ENCODE data around the gene DUXB.

Gene DUXB

GRCh38 chr16:75733305-75734211, 32.3 kb upstream of the DUXB start:
- ChIA-PET POLR2A (interaction anchor here (1.0 kb wide), 1 partner anchor 86 kb away, joined by 3 read pairs; the partner anchor contains the start of genes KARS1 and TERF2IP), CTCF (interaction anchor here (1.2 kb wide), 1 partner anchor 15 kb away, joined by 3 read pairs; no protein-coding TSS in a partner anchor)
- no peak for TF ChIP-seq CTCF (IDR thresholded peaks at IDR 0.05; ENCODE audit: insufficient read depth, low read length, missing control alignments)
- DNase-seq (ENCODE audit: low read depth, low spot score), result peak; percentile 54
- no peak overlapping the region for H3K4me3 ChIP-seq (ENCODE audit: low read depth, low read length)

GRCh38 chr16:75732871-75733270, 31.6 kb upstream of the DUXB start:
- CTCF ChIA-PET, result interaction anchor here (1.2 kb wide), 1 partner anchor 16 kb away, joined by 3 read pairs; no protein-coding TSS in a partner anchor
- DNase-seq (ENCODE audit: low read depth, low spot score), result no peak
- POLR2A ChIA-PET, result interaction anchor here (1.0 kb wide), 1 partner anchor 86 kb away, joined by 3 read pairs; the partner anchor contains the start of genes KARS1 and TERF2IP
- H3K4me3 ChIP-seq (ENCODE audit: low read depth, low read length), result no peak overlapping the region
- no peak for TF ChIP-seq CTCF (IDR thresholded peaks at IDR 0.05; ENCODE audit: insufficient read depth, low read length, missing control alignments)

- ChIA-PET CTCF (no interaction called here), POLR2A (no interaction called here)
- no peak overlapping the region for H3K4me3 ChIP-seq (ENCODE audit: low read depth, low read length)
- no peak for TF ChIP-seq CTCF (IDR thresholded peaks at IDR 0.05; ENCODE audit: insufficient read depth, low read length, missing control alignments)
- DNase-seq (ENCODE audit: low read depth, low spot score), result no peak
Measured at GRCh38 chr16:75727221-75727620, 26.0 kb upstream of the DUXB start.

- TF ChIP-seq CTCF (IDR thresholded peaks at IDR 0.05; ENCODE audit: insufficient read depth, low read length, missing control alignments), result no peak
- ChIA-PET POLR2A (no interaction called here), CTCF (no interaction called here)
- no peak within 1 kb of the TSS for H3K4me3 ChIP-seq (ENCODE audit: low read depth, low read length)
- DNase-seq (ENCODE audit: low read depth, low spot score), result no peak
Measured at GRCh38 chr16:75726390-75726789, 25.1 kb upstream of the DUXB start, which contains the start of gene CPHXL. Gene CPHXL, minus strand, starts transcription at chr16:75726490. Its CDS starts 48 bp downstream, at chr16:75726442.

- CTCF ChIA-PET, result no interaction called here
- H3K4me3 ChIP-seq (ENCODE audit: low read depth, low read length), result no peak overlapping the region
- DNase-seq (ENCODE audit: low read depth, low spot score), result no peak
- TF ChIP-seq CTCF (IDR thresholded peaks at IDR 0.05; ENCODE audit: insufficient read depth, low read length, missing control alignments), result no peak
- POLR2A ChIA-PET, result no interaction called here
Measured at GRCh38 chr16:75718452-75718851, 17.2 kb upstream of the DUXB start.

GRCh38 chr16:75714661-75715060, 13.4 kb upstream of the DUXB start:
- CTCF ChIA-PET, result no interaction called here
- TF ChIP-seq CTCF (IDR thresholded peaks at IDR 0.05; ENCODE audit: insufficient read depth, low read length, missing control alignments), result no peak
- no peak for DNase-seq (ENCODE audit: low read depth, low spot score)
- no peak overlapping the region for H3K4me3 ChIP-seq (ENCODE audit: low read depth, low read length)
- POLR2A ChIA-PET, result no interaction called here
